Measurements from ENCODE around the gene ZNF865. TPM values are rescaled to one million over a fixed set of nuclear protein-coding genes. Genes with fewer than 3 reads are reported as not detected.

The ZNF865 gene
- total and polyA plus RNA-seq, 2 of the 4 experiments (the other 2 are of a cell fraction), result under 0.01 to 4.6 TPM

DNA sequence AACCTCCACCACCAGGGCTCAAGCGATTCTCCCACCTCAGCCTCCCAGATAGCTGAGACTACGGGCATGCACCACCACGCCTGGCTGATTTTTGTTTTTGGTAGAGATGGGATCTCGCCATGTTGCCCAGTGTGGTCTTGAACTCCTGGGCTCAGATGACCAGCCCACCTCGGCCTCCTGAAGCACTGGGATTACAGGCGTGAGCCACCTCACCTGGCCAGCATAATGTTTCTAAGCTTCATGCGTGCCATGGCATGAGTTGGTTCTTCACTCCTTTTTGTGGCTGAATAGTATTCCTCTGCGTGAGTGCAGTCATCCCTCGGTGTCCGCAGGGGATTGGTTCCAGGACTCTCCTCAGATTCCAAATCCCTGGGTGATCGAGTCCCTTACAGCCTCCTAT lies 20.6 kb upstream of the ZNF865 start:
- Histone ChIP-seq H3K14ac (replicated peaks; ENCODE audit: low read depth, low read length) (no peak overlapping the region), H3K79me1 (ENCODE audit: low read depth in 1 of 2, low read length in 2 of 2) (peaks cover 3 to 13% of the 10 kb centered on the region in 2 experiments; a peak in 3 of 4 replicates), H4K8ac (ENCODE audit: low read depth in 2 of 2, low read length in 2 of 2) (peak overlapping the region in 1 of 2 experiments; percentile 5; a peak in 1 of 4 replicates), H4K5ac (ENCODE audit: low read depth, low read length) (no peak overlapping the region; the same call in 1 of the 2 replicates), H4K20me1 (ENCODE audit: insufficient read depth, low read length) (no peaks in the 10 kb centered on the region), H3K4me3 (ENCODE audit: insufficient read depth, low read depth, low read length) (no peak overlapping the region), H3K9me3 (ENCODE audit: control insufficient read depth, insufficient read depth, low read length) (no peaks in the 10 kb centered on the region), H3K18ac (ENCODE audit: low read depth, low read length) (no peak overlapping the region), H2BK20ac (ENCODE audit: low read depth, low read length) (no peak overlapping the region), H4K91ac (ENCODE audit: insufficient read depth, low read depth, low read length) (no peak overlapping the region), H2AK5ac (ENCODE audit: low read depth, low read length) (no peak overlapping the region), H3K9ac (ENCODE audit: low read depth, low read length) (no peak overlapping the region), H2BK5ac (ENCODE audit: low read depth, low read length, poor library complexity, severe bottlenecking) (no peak overlapping the region), H3K27me3 (ENCODE audit: control insufficient read depth, insufficient read depth, low read length) (no peaks in the 10 kb centered on the region), H3K9me1 (ENCODE audit: insufficient read depth, low read length) (peaks cover 10% of the 10 kb centered on the region), H3K36me3 (ENCODE audit: control insufficient read depth, insufficient read depth, low read length) (no peaks in the 10 kb centered on the region), H2BK120ac (ENCODE audit: low read depth, low read length) (no peak overlapping the region), H2AK9ac (replicated peaks; ENCODE audit: low read depth, low read length, poor library complexity) (no peak overlapping the region), H3K56ac (ENCODE audit: extremely low read depth, insufficient read depth, low read length) (no peak overlapping the region), H3K23ac (ENCODE audit: low read depth, low read length) (no peak overlapping the region), H2AFZ (replicated peaks; ENCODE audit: low read length, poor library complexity) (no peak overlapping the region), H3K4ac (ENCODE audit: low read depth, low read length) (peak overlapping the region; percentile 2; the same call in 1 of the 2 replicates), H3K4me2 (ENCODE audit: low read depth, low read length) (no peak overlapping the region), H2BK15ac (ENCODE audit: low read depth, low read length) (no peak overlapping the region), H3K27ac (ENCODE audit: insufficient read depth, low read length) (no peak overlapping the region), H3K4me1 (ENCODE audit: control insufficient read depth, insufficient read depth, low read length) (peaks cover 14% of the 10 kb centered on the region)
- ChIA-PET POLR2A (ENCODE audit: unreplicated experiment) (no interaction called here), CTCF (interaction anchor here (1.4 kb wide), 1 partner anchor 118 kb away, joined by 3 read pairs; no protein-coding TSS in a partner anchor)
- intact Hi-C loops (cut with micrococcal nuclease), result no loop called here
- dilution Hi-C loops (cut with HindIII; ENCODE audit: low sequenced_read_pairs, unreplicated experiment), result no loop called here
- 94% methylated on average over 3 of the region's 11 CpGs; no CpG with 5 or more reads in 1 of the 2 experiments for WGBS, 2 experiments (ENCODE audit: extremely low coverage in 2 of 2, insufficient read length in 1 of 2)
- no peak for DNase-seq
- ATAC-seq (ENCODE audit: low read depth), result no peak
- no TSS peak for BruUV-seq (replicated peaks)
- in situ Hi-C loops (cut with MboI; ENCODE audit: low sequenced_read_pairs), result no loop called here
- TF ChIP-seq BHLHE40 (IDR thresholded peaks at IDR 0.05; ENCODE audit: low read depth, low read length), result no peak
- no peak for TF ChIP-seq POLR2A (IDR thresholded peaks at IDR 0.05; ENCODE audit: low read depth, low read length)
- no peak for TF ChIP-seq RAD21 (IDR thresholded peaks at IDR 0.05; ENCODE audit: low read length)
- TF ChIP-seq RCOR1 (IDR thresholded peaks at IDR 0.05; ENCODE audit: insufficient replicate concordance, low read length), result no peak
- no peak for TF ChIP-seq RFX5 (IDR thresholded peaks at IDR 0.05; ENCODE audit: low read depth, low read length)
- no peak for TF ChIP-seq MAZ (IDR thresholded peaks at IDR 0.05; ENCODE audit: borderline replicate concordance, low read depth, low read length)
- TF ChIP-seq, protein P1, sequence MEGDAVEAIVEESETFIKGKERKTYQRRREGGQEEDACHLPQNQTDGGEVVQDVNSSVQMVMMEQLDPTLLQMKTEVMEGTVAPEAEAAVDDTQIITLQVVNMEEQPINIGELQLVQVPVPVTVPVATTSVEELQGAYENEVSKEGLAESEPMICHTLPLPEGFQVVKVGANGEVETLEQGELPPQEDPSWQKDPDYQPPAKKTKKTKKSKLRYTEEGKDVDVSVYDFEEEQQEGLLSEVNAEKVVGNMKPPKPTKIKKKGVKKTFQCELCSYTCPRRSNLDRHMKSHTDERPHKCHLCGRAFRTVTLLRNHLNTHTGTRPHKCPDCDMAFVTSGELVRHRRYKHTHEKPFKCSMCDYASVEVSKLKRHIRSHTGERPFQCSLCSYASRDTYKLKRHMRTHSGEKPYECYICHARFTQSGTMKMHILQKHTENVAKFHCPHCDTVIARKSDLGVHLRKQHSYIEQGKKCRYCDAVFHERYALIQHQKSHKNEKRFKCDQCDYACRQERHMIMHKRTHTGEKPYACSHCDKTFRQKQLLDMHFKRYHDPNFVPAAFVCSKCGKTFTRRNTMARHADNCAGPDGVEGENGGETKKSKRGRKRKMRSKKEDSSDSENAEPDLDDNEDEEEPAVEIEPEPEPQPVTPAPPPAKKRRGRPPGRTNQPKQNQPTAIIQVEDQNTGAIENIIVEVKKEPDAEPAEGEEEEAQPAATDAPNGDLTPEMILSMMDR (conservative IDR thresholded peaks at IDR 0.05; ENCODE audit: low read depth, low read length), result no peak
- no peak for TF ChIP-seq USF2 (IDR thresholded peaks at IDR 0.05; ENCODE audit: low read depth, low read length)
- TF ChIP-seq, protein P2, sequence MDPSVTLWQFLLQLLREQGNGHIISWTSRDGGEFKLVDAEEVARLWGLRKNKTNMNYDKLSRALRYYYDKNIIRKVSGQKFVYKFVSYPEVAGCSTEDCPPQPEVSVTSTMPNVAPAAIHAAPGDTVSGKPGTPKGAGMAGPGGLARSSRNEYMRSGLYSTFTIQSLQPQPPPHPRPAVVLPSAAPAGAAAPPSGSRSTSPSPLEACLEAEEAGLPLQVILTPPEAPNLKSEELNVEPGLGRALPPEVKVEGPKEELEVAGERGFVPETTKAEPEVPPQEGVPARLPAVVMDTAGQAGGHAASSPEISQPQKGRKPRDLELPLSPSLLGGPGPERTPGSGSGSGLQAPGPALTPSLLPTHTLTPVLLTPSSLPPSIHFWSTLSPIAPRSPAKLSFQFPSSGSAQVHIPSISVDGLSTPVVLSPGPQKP (IDR thresholded peaks at IDR 0.05; ENCODE audit: borderline replicate concordance, low read depth, low read length), result no peak
- no peak for TF ChIP-seq NFE2L2 (IDR thresholded peaks at IDR 0.05; ENCODE audit: low read depth, low read length)
- no peak for TF ChIP-seq SMC3 (IDR thresholded peaks at IDR 0.05; ENCODE audit: low read depth, low read length)
- TF ChIP-seq CHD1 (IDR thresholded peaks at IDR 0.05; ENCODE audit: low read depth, low read length), result no peak
- no peak for TF ChIP-seq MAFK (IDR thresholded peaks at IDR 0.05; ENCODE audit: low read depth, low read length)
- TF ChIP-seq MXI1 (IDR thresholded peaks at IDR 0.05; ENCODE audit: borderline replicate concordance, low read depth, low read length), result no peak

Measured in IMR-90 (cell line).